COLO829 (cell line): ENCODE data around the gene GPR142.
A peak's percentile ranks its signal among the peaks of the same experiment; 100 is the strongest.

Source experiments
- DNase-seq: peaks from one replicate; pipeline ENCODE4 v3.0.0; 2012; ENCODE audit warnings: low spot score

Gene GPR142, protein sequence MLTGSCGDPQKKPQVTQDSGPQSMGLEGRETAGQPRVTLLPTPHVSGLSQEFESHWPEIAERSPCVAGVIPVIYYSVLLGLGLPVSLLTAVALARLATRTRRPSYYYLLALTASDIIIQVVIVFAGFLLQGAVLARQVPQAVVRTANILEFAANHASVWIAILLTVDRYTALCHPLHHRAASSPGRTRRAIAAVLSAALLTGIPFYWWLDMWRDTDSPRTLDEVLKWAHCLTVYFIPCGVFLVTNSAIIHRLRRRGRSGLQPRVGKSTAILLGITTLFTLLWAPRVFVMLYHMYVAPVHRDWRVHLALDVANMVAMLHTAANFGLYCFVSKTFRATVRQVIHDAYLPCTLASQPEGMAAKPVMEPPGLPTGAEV

DNA sequence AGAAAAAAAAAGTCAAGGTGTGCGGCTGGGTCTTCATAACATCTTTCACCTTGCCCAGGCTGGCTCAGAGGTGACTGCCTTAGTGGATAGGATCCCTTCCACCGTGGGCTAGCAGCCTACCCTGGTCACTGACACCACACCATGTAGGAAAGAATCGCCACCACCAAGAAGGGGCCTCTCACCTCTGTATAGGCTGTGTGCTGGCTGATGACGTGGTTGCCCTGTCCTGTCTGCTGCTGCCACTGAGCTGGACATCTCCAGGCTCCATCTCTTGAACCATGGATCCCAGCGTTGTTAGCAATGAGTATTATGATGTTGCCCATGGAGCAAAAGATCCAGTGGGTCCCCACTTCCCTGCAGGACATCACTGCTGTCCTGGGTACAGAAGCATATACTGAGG, at the start of gene GPR142:
GPR142 (plus strand) TSS at position 301 of the 400 bp plus-strand sequence. CDS start 2,035 bp downstream, outside the sequence.
- DNase-seq: no peak

DNA sequence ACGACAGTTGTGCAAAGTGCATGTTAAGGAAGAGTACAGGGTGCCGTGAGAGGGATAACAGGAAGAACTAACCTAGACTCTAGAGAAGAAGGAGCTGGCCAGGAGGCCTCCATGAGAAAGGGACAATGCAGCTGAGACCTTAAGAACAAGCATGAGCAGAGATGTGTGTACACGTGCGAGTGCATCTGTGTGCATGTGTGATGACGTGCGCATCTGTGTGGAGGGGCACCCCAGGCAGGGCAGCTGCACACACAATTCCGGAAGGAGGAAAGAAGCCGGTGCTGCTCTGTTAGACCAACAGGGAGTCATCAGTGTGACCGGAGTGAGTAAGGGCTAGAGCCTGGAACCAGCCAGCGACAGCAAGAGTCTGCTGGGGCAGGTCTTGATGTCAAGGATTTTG, 48.9 kb upstream of the GPR142 start:
- DNase-seq: no peak

DNA sequence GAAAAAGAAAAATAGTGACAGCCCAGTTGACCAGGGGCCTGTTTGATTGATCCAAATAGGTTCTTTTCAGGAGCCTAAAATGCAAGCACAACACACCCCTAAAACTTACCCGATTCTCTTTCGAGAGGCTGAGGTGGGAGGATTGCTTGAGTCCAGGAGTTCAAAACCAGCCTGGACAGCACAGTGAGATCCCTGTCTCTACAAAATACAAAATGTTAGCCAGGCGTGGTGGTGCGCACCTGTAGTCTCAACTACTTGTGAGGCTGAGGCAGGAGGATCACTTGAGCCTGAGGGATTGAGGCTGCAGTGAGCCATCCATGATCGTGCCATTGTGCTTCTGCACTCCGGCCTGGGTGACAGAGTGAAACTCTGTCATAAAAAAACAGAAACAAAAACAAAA, 42.8 kb upstream of the GPR142 start:
- DNase-seq: no peak

DNA sequence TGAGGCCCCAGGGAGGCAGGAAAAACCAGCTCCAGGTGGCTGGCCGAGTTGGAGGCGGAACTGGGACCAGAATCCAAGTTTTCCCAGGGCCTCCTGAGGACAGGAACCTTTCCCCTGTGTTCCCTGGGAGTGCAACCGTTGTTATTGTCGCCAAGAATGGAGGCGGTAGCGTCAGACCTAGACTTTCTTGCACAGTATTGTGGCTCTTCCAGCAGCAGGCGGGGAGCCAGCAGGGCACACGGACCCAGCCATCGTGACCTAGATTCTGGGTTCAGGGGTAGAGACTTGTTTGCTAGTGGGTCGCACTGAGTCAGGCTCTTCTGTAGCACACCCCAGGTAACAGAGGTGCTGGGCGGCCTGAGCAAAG, 41.9 kb upstream of the GPR142 start:
- DNase-seq: no peak

DNA sequence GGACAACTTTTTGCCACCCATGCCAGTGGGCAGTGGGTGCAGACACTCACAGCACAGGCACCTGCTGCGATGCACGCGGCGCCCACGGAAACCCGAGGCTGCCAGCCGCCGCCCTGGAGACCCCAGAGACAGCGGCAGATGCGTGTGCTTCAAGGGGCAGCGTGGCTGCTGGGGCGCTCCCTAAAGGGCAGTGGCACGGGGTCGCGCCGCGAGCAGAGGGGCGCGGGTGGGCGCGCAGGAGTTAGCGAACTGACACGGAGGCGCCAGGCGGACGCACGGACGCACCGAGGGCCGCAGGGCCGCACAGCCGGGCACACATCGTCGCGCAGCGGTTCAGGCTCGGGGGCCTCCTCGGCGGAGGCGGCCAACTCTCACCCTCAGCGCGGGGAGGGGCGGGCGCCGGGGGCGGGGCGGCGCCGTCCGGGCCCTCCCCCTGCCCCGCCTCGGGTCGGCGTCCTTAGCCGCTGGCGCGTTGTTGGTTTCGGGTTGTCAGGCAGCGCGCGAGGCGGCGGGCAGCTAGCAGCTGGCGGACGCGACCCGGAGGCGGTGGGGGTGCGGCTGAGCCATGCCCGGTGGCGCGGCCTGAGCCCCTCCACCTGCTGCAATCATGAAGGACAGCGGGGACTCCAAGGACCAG, 41.4 kb upstream of the GPR142 start, which contains the start of gene KIF19:
KIF19 (plus strand) TSS at position 484 of the 637 bp plus-strand sequence; CDS start at position 608, 124 bp downstream.
- DNase-seq: no peak

DNA sequence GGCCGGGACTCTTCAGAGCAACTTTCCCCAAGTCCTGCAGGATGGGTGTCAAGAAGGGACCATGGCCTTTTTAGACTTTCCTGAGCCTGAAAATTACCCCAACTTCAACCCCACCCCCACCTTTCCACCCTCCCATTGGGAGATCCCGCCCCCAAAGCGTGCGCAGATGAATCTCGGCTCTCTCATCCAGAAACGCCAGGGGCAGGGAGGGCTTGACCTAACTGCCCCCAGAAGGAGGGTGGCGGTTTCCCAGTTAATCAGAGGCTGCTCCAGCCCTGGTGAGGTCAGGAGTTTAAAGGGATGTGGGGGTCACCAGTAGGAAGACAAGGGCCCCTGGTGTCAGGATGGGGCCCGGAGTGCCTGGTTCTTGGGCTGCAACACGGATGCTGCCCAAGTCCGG, 40.8 kb upstream of the GPR142 start:
- DNase-seq: no peak

DNA sequence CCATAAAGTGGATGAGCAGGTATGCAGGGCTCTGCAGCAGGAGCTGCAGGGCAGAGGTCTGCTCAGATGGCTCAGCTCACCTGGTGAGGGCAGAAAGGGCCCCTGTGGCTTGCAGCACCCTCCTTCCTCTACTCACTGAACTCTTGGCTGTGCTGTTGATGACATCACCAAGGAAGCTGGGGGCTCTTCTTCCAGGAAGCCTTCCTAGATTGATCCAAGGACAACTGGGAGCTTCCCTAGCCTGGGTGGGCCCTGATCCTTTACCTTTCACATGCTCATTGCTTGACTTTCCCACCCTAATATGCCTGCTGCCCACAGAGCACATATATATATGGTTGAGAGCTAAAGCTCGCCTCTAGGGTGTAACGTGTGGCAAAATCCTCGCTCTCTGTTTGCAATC, 38.8 kb upstream of the GPR142 start:
- no peak for DNase-seq

DNA sequence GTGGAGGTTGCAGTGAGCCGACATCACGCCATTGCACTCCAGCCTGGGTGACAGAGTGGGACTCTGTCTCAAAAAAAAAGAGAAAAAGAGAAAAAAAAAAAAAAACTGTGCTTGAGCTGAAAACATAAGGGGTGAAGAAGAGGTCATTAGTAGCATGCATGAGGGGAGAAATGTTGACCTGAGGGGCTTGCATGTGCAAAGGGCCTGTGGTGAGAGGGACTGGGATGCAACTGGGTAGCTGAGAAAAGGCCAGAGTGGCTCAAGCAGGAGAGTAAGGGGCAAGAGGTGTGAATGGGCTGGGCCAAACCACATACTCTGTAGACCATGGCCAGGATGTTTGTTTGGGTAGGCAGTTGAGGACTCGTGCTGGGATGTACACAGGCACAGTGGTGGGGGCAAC, 37.9 kb upstream of the GPR142 start:
- no peak for DNase-seq

DNA sequence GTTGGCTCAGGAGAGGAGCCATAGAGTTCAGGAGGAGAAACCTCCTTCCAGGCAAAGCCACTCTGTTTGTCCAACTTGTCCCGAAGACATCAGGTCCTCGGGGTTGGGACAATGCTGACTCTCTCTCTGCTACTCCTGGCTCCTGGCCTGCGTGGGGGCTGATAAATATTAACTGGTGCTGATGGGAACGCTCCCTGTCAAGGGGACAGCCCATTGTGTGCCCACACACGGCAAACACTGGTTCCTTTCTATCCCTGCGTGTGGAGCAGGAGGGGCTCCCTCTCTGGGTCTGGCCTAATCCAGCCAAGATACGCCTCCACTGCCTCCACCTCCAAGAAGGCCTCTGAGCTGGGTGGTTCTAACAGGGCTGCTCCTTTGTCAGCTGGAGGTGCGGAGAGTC, 36.9 kb upstream of the GPR142 start:
- peak; percentile 38 for DNase-seq

DNA sequence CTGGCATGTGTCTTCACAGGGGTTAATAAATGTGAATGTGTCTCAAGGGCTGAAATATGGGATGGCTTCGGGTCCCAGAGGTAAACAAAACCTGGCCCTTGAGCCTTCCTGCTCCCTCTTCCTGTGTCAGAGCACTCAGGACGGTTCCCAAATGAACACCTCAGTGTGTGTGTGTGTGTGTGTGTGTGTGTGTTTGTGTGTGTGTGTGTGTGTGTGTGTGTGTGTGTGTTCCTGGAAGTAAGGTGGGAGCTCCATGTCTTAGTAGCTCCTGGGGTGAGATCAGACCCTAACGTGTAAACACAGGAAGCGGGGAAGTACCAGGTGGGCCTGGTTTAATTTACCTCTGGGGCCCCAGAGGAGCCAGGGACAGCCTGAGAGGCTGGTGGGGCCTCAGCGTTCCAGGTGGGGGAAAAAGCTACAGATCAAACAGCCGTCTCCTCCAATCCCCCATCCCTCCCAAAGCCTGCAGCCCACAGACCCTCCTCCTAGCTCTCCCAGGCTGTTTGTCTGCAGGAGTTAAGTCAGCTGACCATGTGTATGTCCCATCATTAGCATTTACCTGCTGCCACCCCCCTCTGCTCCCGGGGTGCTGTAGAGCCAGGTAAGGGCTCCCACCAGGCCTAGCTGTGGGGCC, 35.2 kb upstream of the GPR142 start:
- DNase-seq: no peak

DNA sequence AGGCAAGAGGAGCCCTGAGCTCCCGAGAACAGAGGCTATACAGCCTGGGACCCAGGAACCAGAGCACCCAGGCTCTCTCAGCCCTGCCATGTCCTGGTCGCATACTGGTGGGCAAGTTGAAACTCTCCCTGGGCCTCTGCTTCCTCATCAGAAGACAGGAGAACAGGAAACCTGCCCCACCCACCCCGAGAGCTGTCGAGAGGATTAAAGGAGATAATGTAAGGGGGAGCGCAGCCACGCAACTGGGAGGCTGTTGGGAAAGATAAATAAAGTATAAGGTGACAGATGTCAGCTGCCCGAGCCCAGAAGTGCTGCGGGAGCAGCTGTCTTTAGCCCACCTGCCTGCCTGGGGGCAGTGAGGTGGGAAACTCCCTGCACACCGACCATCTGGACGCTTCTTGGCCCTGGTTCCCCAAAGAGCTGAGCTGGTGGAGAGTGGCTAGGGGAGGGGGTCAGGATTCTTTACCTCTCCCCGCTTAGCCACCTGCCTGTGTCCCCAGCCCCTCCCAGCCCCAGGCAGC, 34.5 kb upstream of the GPR142 start:
- DNase-seq: no peak

DNA sequence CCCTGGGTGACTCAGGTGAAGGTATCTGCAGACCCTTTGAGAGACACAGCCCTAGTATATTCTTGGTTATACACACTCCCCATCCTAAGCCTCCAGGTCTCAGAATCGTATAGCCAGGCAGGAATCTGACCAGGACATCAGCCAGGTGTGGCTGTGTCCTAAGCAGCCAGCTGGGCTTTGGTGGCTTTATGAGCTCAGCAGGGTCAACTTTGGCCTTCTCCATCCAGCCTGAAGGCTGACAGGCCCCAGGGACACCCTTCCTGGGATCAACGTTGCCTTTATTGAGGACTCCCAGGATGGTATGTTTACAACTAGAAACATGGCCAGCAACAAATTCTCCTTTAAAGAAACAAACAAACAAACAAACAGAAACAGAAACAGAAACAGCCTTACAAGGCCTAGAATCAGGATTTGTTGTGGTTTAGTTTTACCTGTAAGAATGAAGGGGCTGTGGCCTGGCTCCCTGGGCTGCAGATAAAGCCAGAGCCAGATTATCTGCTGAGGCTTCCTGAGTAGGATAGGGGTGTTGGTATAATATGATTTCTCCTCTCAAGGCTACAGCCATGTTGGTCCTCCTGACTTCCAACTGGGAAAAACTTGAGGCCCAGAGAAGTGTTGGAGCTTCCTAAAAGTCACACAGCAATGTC, 32.8 kb upstream of the GPR142 start:
- DNase-seq: no peak

DNA sequence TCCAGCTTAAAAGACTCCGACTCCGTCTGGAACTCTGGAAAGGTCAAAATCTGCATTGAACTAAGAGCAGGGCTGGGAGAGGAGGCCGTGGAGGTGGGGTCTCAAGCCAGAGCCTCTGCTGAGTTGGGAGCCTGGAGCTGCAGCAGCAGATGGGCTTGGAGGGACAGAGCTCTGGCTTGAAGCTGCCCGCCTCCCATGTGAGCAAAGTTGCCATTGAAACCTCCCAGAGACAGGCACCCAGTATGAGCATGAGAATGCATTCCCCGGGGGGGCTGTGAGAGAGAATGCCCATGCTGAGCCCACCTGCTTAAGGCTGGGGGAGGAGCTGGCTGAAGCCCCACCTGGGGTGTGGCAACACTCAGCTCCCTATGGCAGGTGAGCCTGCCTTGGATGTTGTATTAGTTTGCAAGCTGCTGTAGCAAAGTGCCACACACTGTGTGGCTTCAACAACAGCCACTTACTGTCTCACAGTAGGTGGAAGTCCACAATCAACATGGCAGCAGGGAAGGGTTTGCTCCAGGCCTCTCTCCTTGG, 31.7 kb upstream of the GPR142 start:
- no peak for DNase-seq

DNA sequence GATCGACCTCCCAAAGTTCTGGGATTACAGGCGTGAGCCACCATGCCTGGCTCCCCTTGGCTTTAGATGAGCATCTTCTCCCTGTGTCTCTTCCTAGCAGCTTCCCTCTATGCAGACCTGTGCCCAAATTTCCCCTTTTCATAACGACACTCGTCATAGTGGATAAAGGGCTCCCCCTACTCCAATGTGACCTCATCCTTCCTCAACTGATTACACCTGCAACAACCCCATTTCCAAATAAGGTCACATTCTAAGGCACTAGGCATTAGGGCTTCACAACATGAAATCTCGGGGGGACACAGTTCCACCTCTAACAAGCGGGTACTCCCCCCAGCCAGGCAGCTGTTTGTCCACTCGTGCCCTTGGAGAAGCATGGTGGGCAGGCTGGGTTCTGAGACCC, 31.0 kb upstream of the GPR142 start:
- no peak for DNase-seq

DNA sequence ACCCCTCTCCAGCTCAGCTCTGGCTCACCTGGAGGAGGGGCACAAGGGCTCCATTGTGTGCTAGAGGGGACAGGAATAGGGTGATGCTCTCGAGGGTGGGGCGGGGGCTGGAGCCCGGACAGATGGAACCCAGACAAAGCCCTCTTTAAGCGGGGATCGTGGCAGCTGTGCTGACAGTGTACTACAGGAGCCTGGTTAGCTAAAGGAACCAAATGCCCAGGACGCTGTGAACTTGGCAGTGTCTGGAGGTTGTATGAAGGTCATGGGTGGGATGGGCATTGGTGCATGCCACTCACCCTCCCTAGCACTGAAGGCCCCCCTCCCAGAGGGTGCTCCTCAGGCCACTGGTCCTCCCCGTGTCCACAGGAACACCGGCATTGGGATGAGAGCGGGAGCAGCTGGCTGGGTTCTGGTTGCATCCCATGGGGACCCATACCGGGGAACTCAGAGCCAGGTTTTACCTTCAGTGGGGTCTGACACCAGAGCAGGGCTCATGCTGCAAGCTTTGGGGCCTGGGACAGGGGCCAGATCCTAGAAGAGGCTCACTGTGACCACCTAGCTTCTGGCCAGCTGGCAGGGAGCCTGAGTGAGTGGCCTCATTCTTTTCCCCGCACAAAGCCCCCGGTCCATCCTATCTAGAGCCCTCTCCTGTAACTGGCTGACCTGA, 29.3 kb upstream of the GPR142 start:
- DNase-seq: no peak

DNA sequence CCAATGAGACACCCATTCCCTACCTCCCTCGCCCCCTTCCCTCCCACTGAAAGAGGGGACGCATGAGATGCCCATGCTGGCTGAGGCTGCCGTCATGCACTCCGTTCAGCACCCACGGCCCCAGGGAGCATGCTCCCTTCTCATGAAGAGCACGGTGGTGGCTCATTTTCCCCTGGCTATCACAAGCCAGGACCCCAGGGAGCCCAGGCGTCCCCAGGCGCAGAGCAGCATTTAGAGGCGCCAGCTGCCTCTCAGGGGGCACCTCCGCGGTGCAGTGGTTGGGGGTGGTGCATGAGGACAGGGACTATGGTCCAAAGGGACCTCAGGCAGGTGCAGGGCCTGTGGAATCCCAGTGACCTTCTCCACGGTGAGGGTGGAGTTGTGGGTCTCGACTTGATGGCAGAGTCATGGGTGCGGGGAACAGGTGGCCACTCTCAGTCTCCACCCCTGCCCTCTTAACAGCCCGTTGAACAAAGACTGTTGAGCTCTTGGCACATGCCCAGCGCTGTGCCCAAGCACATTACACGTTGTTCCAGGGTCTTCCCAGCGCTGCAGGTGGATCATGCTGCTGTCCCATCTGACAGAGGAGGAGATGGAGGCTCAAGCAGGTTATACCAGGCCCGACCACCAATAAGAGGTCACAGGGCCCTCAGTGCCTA, 27.6 kb upstream of the GPR142 start:
- DNase-seq: no peak

DNA sequence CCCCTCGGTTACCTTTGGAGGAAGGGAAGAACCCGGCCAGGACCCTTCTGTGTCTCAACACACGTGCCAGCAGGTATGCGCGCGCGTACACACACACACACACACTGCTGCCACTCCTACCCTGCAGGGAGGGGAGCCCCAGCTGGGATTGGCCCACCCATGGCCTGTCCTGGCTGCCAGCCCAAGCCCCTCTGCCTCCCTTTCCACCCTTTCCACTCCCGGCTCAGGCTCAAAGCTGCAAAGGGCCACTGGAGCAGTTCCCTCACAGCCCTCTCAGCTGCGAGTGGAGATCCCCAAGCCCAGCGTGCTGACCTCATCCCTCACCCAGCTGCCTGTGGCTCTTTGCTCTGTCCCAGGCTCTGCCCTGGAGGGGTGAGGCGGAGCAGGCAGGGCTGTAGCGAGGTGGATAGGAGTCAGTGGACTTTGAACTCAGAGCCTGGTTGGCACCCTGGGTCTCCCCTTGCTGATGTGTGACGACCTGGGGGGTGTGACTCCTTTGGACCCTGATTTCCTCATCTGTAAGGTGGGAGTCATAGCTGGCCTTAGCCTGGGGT, 26.8 kb upstream of the GPR142 start:
- DNase-seq: no peak

DNA sequence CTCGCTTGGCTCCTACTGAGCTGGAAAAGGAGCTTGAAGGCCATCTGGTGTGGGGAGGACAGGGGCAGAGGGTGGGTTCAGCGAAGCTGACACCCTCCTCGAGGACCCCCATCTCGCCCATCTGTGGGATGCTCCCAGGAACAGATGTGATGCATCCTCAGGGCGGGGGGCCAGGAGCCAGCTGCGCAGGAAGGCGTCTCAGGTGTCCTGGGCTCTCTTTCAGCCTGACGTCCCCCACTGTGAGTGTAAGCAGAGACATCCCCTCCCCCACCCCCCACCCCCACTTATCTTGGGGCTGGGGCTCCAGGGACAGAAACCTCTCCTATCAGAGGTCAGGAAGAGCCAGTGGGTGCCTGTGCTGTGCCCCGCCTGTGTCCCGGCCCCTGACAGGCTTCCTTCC, 25.1 kb upstream of the GPR142 start:
- DNase-seq: no peak

DNA sequence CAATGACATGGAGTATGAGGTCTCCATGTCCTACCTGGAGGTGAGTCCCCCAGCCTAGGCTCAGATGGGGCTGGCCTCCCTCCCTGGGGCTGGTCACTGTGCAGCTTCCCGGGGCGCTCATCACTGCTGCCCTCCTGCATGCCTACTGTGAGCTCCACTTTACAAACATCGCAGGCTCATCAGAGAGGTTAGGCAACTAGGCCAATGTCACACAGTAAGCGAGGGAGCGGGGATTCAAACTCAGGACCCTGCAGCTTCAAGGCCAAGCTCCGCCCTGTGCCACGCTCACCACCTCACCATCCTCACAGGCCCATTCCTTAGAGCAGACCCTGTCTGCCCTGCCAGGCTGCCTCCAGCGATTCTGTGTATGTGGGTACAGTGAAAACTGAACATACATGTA, 24.2 kb upstream of the GPR142 start:
- no peak for DNase-seq

DNA sequence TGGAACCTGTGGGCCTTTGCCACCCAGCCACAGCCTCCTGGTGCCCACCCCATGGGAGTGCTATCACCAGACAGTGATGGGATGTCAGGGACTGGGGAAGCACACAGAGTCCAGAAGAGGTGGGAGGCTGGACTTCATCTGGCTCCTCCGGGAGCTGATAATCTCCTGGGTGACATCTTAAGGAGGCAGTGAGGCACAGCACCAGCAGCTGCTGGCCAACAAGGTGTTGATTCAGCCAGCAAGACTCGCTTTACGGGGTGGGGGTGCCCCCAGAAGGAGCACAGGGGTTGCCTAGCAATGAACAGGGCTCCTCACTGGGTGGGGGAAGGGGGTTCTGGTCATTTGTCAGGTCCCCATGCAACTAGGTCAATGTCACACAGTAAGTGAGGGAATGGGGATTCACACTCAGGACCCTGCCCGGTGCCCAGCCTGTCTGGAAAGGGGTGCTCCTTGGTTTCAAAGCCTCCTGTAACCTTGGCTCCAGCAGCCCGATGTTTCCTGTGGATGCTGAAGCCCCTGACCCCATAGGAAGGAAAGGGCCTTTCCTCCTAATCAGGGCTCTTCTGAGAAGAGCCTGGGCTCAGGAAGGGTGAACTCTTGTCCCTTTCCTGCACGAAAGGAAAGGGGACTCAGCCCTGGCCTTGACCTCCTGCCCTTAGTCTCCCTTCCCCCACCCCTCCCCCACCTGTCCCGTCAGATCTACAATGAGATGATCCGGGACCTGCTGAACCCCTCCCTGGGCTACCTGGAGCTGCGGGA, 23.6 kb upstream of the GPR142 start:
- no peak for DNase-seq
